Right lobe of liver (tissue), 4 donors: ENCODE data around the gene SAMD4A.

ENCODE experiments used
- POLR2A ChIP-seq: fragments of 450-650 bp; IDR thresholded peaks from one replicate; pipeline ENCODE4 v1.6.1; 2017; ENCODE audit warnings: antibody characterized with exemption, mild to moderate bottlenecking
- TF ChIP-seq, protein P1 (sequence below), 4 donors: fragments of 200-600 bp in 3 of 4; fragments of 450-650 bp in 1 of 4; IDR thresholded peaks; one replicate each; pipeline versions ENCODE4 v1.5.1 to v1.8.0; 2016 to 2022; ENCODE audit warnings: antibody characterized with exemption in 4 of 4, mild to moderate bottlenecking in 2 of 4
- donor health status: DM: no; HTN: no; CAD: no.
- donor health status: DM: no; HTN: no; CAD: no.
- donor health status: DM: no; HTN: yes; CAD: no.

DNA sequence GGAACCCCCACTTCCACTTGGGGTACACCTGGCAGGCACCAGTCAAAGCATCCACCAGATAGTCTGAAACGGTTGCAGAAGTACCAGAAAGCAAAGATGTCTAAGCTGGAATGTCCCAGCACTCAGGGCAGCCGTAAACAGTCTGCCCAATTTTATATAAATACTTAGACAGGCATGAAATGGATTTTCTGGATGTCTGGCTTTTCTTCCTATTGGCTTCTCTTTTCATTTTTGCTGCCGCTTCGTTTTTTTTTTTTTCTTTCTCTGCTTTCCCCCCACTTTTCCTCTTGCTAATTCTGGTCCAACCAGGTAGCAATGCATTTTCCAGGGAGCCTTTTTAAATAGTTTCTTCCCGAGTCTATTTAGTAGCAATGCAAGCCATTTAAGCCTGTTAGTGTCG is 168.0 kb downstream of the SAMD4A start:
- TF ChIP-seq, protein P1, sequence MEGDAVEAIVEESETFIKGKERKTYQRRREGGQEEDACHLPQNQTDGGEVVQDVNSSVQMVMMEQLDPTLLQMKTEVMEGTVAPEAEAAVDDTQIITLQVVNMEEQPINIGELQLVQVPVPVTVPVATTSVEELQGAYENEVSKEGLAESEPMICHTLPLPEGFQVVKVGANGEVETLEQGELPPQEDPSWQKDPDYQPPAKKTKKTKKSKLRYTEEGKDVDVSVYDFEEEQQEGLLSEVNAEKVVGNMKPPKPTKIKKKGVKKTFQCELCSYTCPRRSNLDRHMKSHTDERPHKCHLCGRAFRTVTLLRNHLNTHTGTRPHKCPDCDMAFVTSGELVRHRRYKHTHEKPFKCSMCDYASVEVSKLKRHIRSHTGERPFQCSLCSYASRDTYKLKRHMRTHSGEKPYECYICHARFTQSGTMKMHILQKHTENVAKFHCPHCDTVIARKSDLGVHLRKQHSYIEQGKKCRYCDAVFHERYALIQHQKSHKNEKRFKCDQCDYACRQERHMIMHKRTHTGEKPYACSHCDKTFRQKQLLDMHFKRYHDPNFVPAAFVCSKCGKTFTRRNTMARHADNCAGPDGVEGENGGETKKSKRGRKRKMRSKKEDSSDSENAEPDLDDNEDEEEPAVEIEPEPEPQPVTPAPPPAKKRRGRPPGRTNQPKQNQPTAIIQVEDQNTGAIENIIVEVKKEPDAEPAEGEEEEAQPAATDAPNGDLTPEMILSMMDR (IDR thresholded peaks at IDR 0.05), result no peak
- no peak for TF ChIP-seq POLR2A
